ACC112 (cell line): ENCODE results near the gene ABR.
"Not testable (repeated sequence)": the region's sequence is repeated elsewhere in the genome, so short reads cannot be mapped to it uniquely, and the experiment has no call there.

Source experiments
- H2AFZ ChIP-seq: fragments of 200-600 bp; sonication (generic); one replicate; pipeline ENCODE4 v1.6.0; 2017; ENCODE audit warnings: antibody characterized with exemption, low read length; ENCODE audit not compliant: unreplicated experiment
- H3K27ac ChIP-seq: fragments of 200-600 bp; sonication (generic); 2 replicates; pipeline ENCODE4 v1.5.1; 2014; ENCODE audit warnings: low read depth, mild to moderate bottlenecking, antibody characterized with exemption, low read length, moderate library complexity
- H3K27me3 ChIP-seq: fragments of 200-600 bp; sonication (generic); 2 replicates; pipeline ENCODE4 v1.6.1; 2014; ENCODE audit warnings: mild to moderate bottlenecking, antibody characterized with exemption, low read length, moderate library complexity, mixed read lengths; ENCODE audit not compliant: insufficient read depth
- H3K36me3 ChIP-seq: fragments of 200-600 bp; sonication (generic); 2 replicates; pipeline ENCODE4 v1.6.1; 2016; ENCODE audit warnings: mild to moderate bottlenecking, antibody characterized with exemption, low read length, moderate library complexity, mixed read lengths; ENCODE audit not compliant: insufficient read depth
- H3K4me1 ChIP-seq: fragments of 200-600 bp; sonication (generic); one replicate; pipeline ENCODE4 v1.6.1; 2016; ENCODE audit warnings: low read length, mixed read lengths; ENCODE audit not compliant: insufficient read depth, unreplicated experiment, control insufficient read depth
- H3K4me3 ChIP-seq: fragments of 200-600 bp; sonication (generic); 2 replicates; pipeline ENCODE4 v1.5.1; 2014; ENCODE audit warnings: mild to moderate bottlenecking, low read depth, low read length
- H3K79me2 ChIP-seq: fragments of 200-600 bp; sonication (generic); one replicate; pipeline ENCODE4 v1.6.0; 2016; ENCODE audit warnings: low read length; ENCODE audit not compliant: control insufficient read depth, unreplicated experiment, insufficient read depth

Gene ABR

GRCh38 chr17:1003972-1004768, 175.6 kb downstream of the ABR start:
- Histone ChIP-seq H3K27ac (no peak overlapping the region), H3K36me3 (peaks cover 2% of the 10 kb centered on the region; the same call in 1 of the 2 replicates), H3K27me3 (no peaks in the 10 kb centered on the region), H3K4me1 (peaks cover 40% of the 10 kb centered on the region), H3K4me3 (no peak overlapping the region), H3K79me2 (peaks cover 3% of the 10 kb centered on the region), H2AFZ (no peak overlapping the region)

- Histone ChIP-seq H3K27ac (peak overlapping the region; percentile 76; the same call in 1 of the 2 replicates), H2AFZ (no peak overlapping the region), H3K79me2 (peaks cover 7% of the 10 kb centered on the region), H3K36me3 (peaks cover 2% of the 10 kb centered on the region; the same call in 1 of the 2 replicates), H3K4me1 (peaks cover 45% of the 10 kb centered on the region), H3K27me3 (no peaks in the 10 kb centered on the region), H3K4me3 (no peak overlapping the region)
Measured at GRCh38 chr17:1003633-1003971, 176.2 kb downstream of the ABR start.

DNA sequence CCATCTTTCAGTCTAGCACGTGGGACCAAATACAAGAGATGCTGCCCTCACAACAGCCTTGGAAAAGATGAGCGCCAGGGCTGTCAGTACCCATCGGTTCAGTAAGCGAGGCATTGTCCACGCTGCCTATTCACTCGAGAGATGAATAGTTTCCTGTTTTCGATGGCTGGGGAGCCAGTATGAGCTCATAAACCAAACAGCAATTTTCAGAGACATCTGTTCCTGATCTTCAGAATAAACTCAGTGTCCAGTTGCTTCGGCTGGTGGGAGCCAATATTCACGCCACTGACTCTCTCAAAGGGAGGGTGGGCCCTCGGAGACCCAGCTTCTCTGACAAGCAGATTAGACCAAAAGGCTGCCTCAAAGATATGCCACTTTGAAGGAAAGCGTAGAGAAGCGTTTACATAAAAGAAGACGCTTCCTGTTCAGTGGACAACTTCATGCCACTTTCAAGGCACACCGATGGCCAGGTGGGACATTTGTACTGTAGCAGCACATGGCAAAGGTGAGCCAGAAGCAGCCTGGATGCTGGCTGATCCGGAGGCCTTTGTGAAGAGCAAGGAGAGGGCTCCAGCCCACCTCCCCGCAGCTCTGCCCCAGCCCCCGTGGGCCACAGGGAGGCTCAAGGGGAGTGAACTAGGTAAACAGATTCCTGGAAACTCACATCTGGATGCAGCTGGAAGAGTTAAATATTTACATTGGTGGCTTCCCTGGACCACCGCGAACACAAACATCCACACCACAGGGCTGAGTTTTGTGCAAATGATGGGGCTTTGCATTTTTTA, 176.8 kb downstream of the ABR start:
- peaks cover 51% of the 10 kb centered on the region for H3K4me1 ChIP-seq
- H3K36me3 ChIP-seq = peaks cover 2% of the 10 kb centered on the region; the same call in 1 of the 2 replicates
- peaks cover 14% of the 10 kb centered on the region for H3K79me2 ChIP-seq
- H3K27ac ChIP-seq = peak overlapping the region; percentile 76
- no peaks in the 10 kb centered on the region for H3K27me3 ChIP-seq
- no peak overlapping the region for H3K4me3 ChIP-seq
- H2AFZ ChIP-seq = no peak overlapping the region

DNA sequence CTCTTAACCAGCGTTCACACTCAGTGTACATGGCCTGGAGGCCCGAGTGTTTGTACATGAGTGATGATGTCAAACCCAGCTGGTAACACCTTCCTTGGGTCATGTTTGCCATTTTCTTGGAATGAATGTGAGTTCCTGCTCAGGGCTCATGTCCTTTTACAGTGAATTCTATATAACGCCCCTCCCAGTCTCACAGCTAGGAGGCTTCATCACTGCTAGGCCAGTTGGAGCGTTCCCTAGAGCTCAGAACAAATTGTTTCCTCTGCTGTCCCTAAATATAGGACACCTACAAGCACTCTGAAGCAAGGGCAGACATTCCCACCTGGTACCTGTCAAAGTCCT, 177.4 kb downstream of the ABR start:
- no peaks in the 10 kb centered on the region for H3K36me3 ChIP-seq

GRCh38 chr17:1001640-1002411, 178.0 kb downstream of the ABR start:
- Histone ChIP-seq H2AFZ (no peak overlapping the region), H3K4me1 (peaks cover 54% of the 10 kb centered on the region), H3K27ac (peak overlapping the region; percentile 76), H3K36me3 (no peaks in the 10 kb centered on the region), H3K79me2 (peaks cover 24% of the 10 kb centered on the region), H3K4me3 (no peak overlapping the region), H3K27me3 (no peaks in the 10 kb centered on the region)

More for the DNA sequence above, 177.4 kb downstream of the ABR start:
- Histone ChIP-seq H3K4me3 (no peak overlapping the region), H3K27ac (peak overlapping the region; percentile 76), H3K4me1 (peaks cover 54% of the 10 kb centered on the region), H2AFZ (no peak overlapping the region), H3K79me2 (peaks cover 19% of the 10 kb centered on the region), H3K27me3 (no peaks in the 10 kb centered on the region)

DNA sequence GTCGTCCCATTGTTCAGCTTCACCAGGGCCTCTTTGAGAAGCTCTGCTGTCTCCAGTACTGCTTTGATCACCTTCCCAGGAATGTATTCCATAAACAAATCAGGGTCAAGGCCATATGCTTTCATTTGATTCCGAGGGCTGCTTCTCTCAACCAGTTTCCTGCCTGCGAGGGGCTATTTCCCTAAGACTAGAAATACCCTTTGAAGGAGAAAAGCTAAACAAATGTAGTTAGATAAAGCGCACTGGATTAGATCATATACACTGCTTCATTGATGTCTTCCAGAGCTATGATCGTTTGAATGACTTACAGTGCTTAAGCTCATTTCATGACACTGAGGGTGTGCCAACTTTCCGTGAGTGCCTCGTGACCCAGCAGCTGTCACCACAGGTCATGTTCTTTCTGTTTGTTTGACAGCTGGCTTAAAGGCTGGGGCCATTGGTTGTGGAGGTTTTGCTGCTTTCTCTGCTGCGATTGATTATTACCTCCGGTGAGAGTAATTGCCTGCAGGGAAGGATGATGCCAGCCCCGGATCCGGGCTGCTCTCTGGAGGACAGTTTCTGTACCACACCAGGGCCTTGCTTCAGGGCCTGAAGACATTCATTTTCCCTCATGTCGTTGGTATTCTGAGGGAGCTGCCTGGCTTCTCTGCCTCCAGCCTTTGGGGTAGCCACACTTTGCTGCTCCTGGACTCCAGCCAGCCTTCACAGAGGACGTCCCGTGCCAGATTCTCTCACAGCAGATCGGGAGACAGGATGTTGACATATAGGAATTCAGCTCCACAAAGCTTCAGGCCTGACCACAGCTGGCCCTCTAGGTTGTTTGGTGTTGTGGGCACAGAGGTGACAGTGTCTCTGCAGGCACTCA, 179.0 kb downstream of the ABR start:
- H3K36me3 ChIP-seq = no peaks in the 10 kb centered on the region
- H3K27ac ChIP-seq = peak overlapping the region; percentile 76

GRCh38 chr17:998111-998510, 181.7 kb downstream of the ABR start:
- Histone ChIP-seq H3K27ac (no peak overlapping the region), H3K79me2 (peaks cover 24% of the 10 kb centered on the region), H3K27me3 (no peaks in the 10 kb centered on the region), H3K4me3 (peak overlapping the region; percentile 100), H3K36me3 (no peaks in the 10 kb centered on the region), H2AFZ (no peak overlapping the region), H3K4me1 (peaks cover 43% of the 10 kb centered on the region)

More for the DNA sequence above, 179.0 kb downstream of the ABR start:
- Histone ChIP-seq H3K4me3 (no peak overlapping the region), H2AFZ (no peak overlapping the region), H3K27me3 (no peaks in the 10 kb centered on the region), H3K4me1 (peaks cover 53% of the 10 kb centered on the region), H3K79me2 (peaks cover 24% of the 10 kb centered on the region)

GRCh38 chr17:996554-997344, 183.0 kb downstream of the ABR start, which contains the start of gene TIMM22:
Gene TIMM22, plus strand, starts transcription at chr17:997129. Its CDS starts 14 bp downstream, at chr17:997143.
- H2AFZ ChIP-seq = peak within 1 kb of the TSS; percentile 98
- H3K36me3 ChIP-seq = no peaks in the 10 kb centered on the region
- H3K4me3 ChIP-seq = peak within 1 kb of the TSS; percentile 100
- H3K27ac ChIP-seq = peak within 1 kb of the TSS; percentile 93
- peaks cover 29% of the 10 kb centered on the region for H3K4me1 ChIP-seq
- H3K79me2 ChIP-seq = peaks cover 24% of the 10 kb centered on the region
- no peaks in the 10 kb centered on the region for H3K27me3 ChIP-seq

- not testable (repeated sequence) for H3K27ac ChIP-seq, H3K4me3 ChIP-seq, H2AFZ ChIP-seq, H3K36me3 ChIP-seq, H3K27me3 ChIP-seq
- H3K4me1 ChIP-seq = peaks cover 15% of the 10 kb centered on the region
- peaks cover 24% of the 10 kb centered on the region for H3K79me2 ChIP-seq
Measured at GRCh38 chr17:995324-995723, 184.5 kb downstream of the ABR start.
